NCI-H510A treated with DMSO at 0.1 percent for 48 hours (cell line): ENCODE results near the gene DALRD3.

Experiments
- DNase-seq: peaks from one replicate; lab custom pipeline; 2025; lab: John Stamatoyannopoulos, UW

Gene DALRD3

DNA sequence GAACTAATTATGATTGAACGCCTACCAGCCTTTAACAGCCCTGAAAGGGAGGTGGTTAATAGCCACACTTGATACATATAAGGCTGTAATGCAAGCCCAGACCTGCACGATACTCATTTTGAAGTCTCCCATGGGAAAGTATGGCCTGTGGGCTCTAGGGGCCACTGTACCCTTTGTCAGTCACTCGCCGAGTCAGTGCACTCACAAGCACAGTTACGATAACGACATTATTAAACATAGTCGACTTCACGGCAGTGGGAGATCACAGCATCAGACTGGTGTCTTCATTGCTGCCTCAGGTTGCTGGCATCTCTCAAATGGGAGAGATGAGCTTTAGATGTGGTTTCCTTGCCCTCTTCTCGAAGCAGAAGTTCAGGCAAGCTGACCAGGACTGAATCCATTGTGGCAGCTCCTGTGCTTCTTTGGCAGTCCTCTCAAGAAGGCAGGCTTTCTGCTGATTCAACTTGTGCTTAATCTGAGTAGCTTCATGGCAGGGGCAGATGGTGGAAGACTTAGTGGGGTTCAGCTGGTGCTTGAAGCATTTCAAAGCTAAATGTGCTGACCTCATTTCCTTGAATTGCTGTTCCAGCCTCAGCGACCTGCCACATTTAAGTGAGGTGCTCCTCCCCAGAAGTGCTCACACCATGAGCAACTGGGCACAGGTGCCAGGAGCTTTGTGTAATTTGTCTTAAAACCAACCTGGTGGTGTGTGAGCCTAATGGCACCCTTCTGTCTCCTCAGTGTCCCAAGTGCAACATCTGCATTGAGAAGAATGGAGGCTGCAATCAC lies 44.1 kb downstream of the DALRD3 start:
- DNase-seq, result no peak

DNA sequence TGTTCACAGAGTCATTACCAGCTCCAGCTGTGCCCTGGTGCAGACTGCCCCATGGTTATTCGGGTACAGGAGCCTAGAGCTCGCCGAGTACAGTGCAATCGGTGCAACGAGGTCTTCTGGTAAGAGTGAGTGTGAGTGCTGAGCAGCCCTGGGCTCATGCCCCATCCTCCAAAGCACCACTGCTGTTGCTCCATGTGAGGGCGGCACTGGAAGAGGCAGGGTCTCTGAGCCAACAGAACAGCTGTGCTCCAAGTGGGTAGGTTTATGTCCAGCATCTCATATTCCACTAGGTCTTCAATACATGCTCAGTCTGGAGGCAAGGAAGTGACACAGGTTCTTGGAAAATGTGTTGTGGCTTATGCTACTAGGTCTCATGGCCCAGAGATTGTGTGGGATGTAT lies 47.8 kb downstream of the DALRD3 start:
- DNase-seq, result no peak

DNA sequence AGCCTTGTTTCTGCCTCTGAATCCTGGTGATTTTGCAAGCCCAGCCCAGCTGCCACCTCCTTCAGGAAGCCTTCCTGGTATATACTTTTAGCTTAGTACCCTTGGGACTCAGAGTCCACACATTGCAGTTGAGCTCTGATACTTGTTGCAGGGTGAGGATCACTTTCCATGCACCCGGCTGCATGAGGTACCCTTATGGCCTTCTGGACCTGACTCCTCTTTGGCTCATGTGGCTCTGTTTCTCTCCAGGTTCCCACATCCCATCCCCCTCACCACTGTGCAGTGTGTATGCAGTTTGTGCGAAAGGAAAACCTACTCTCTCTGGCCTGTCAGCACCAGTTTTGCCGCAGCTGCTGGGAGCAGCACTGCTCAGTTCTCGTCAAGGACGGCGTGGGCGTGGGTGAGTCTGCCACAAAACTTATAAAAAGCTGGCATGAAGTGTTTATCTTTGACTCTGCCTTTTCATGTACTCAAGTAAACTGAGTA lies 51.5 kb downstream of the DALRD3 start:
- DNase-seq, result no peak

DNA sequence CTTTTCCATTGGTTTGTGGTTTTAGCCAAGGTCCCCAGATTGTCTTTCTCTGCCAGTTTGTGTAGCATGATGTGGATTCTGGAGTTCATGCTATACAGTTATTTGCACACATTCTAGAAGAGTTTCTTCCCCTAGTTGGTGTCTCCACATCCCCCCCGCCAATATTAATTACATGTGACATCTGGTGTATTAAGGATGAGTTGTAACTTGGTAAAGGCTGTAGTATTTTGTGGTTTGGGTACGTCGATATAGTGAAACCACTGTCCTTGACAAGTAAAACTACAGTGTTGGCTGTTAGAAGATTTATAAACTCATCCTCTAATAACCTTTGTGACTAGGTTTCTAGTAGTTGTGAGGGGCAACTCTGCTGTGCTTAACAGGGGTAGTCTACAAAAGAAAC lies 52.0 kb downstream of the DALRD3 start:
- no peak for DNase-seq
